SK-N-SH (cell line): ENCODE results near the gene FAM120A. TPM values are rescaled to one million over a fixed set of nuclear protein-coding genes. Genes with fewer than 3 reads are reported as not detected.

Source experiments
- CTCF ChIA-PET: fragments of 300-600, 350-600 bp; formaldehyde crosslinking; extraction: SDS; loops from one replicate; lab custom pipeline; 2021; lab: Yijun Ruan, JAX
- POLR2A ChIA-PET: fragments of 350-600 bp; sonication (Branson Sonifier 250); formaldehyde crosslinking; extraction: SDS; loops from one replicate; lab custom pipeline; 2020; ENCODE audit warnings: antibody characterized with exemption, inconsistent platforms; lab: Yijun Ruan, JAX
- DNase-seq: peaks from one replicate; pipeline ENCODE4 v3.0.0; 2012
- H2AFZ ChIP-seq: fragments of 200-600 bp; sonication (generic); 2 replicates; pipeline ENCODE4 v1.8.1; 2016; ENCODE audit warnings: antibody characterized with exemption, mild to moderate bottlenecking, low read depth
- H3F3A ChIP-seq: fragments of 200-600 bp; sonication (generic); replicated peaks from 2 replicates; pipeline ENCODE3; 2016; ENCODE audit warnings: antibody characterized with exemption, mild to moderate bottlenecking; ENCODE audit not compliant: insufficient read depth
- H3K27ac ChIP-seq, 2 experiments: fragments of 200-500 bp in 1 of 2; fragments of 200-600 bp in 1 of 2; sonication (Bioruptor generic) in 1 of 2; sonication (generic), shearing (Covaris generic) in 1 of 2; 2 replicates each; pipeline versions ENCODE4 v1.5.1 to v1.6.1; 2014 to 2016; ENCODE audit warnings: low read depth in 2 of 2, inconsistent platforms in 1 of 2, low read length in 1 of 2, mild to moderate bottlenecking in 1 of 2, mixed read lengths in 1 of 2
- H3K27me3 ChIP-seq: fragments of 200-600 bp; sonication (generic), shearing (Covaris generic); 2 replicates; pipeline ENCODE4 v1.6.1; 2016; ENCODE audit warnings: mixed run types; ENCODE audit not compliant: insufficient read depth
- H3K36me3 ChIP-seq, 2 experiments: fragments of 200-500 bp in 1 of 2; fragments of 200-600 bp in 1 of 2; sonication (Bioruptor generic) in 1 of 2; sonication (generic) in 1 of 2; replicated peaks in 1 of 2; 2 replicates each; pipeline versions ENCODE3 to v1.5.1; 2014 to 2016; ENCODE audit warnings: low read length in 1 of 2, mild to moderate bottlenecking in 1 of 2; ENCODE audit not compliant: insufficient read depth in 2 of 2, control insufficient read depth in 1 of 2
- H3K4me1 ChIP-seq, 2 experiments: fragments of 200-500 bp in 1 of 2; fragments of 200-600 bp in 1 of 2; sonication (Bioruptor generic) in 1 of 2; sonication (generic), shearing (Covaris generic) in 1 of 2; 2 replicates each; pipeline versions ENCODE4 v1.5.1 to v1.6.1; 2014 to 2016; ENCODE audit warnings: low read depth in 1 of 2, low read length in 1 of 2, mixed run types in 1 of 2; ENCODE audit not compliant: insufficient read depth in 2 of 2, control insufficient read depth in 1 of 2
- H3K4me2 ChIP-seq: fragments of 200-600 bp; sonication (generic), shearing (Covaris generic); 2 replicates; pipeline ENCODE4 v1.6.1; 2017; ENCODE audit warnings: mixed run types
- H3K4me3 ChIP-seq, 2 experiments: fragments of 200-500 bp in 1 of 2; fragments of 200-600 bp in 1 of 2; sonication (Bioruptor generic) in 1 of 2; sonication (generic), shearing (Covaris generic) in 1 of 2; 2 replicates each; pipeline versions ENCODE4 v1.5.1 to v1.8.1; 2014 to 2016; ENCODE audit warnings: low read depth in 2 of 2, inconsistent platforms in 1 of 2, low read length in 1 of 2, mild to moderate bottlenecking in 1 of 2, mixed read lengths in 1 of 2, moderate library complexity in 1 of 2
- H3K79me2 ChIP-seq: fragments of 200-600 bp; sonication (generic); 2 replicates; pipeline ENCODE4 v1.8.1; 2017; ENCODE audit warnings: mild to moderate bottlenecking; ENCODE audit not compliant: insufficient read depth
- H3K9ac ChIP-seq: fragments of 200-600 bp; sonication (generic); 2 replicates; pipeline ENCODE4 v1.6.1; 2017; ENCODE audit warnings: mixed run types
- H3K9me2 ChIP-seq: fragments of 200-600 bp; sonication (generic); 2 replicates; pipeline ENCODE4 v1.6.1; 2017; ENCODE audit warnings: mixed run types
- H3K9me3 ChIP-seq: fragments of 200-600 bp; sonication (generic); 2 replicates; pipeline ENCODE4 v1.6.1; 2017; ENCODE audit warnings: mixed run types, mild to moderate bottlenecking, moderate library complexity
- H4K20me1 ChIP-seq: fragments of 200-600 bp; sonication (generic); 2 replicates; pipeline ENCODE4 v1.6.1; 2017; ENCODE audit warnings: mild to moderate bottlenecking, mixed run types; ENCODE audit not compliant: insufficient read depth
- ELF1 ChIP-seq: IDR thresholded peaks from 2 replicates; pipeline ENCODE4 v1.4.0; 2012
- EP300 ChIP-seq, 2 experiments: IDR thresholded peaks; 2 replicates each; pipeline versions ENCODE4 v1.4.0 to v1.6.1; 2012; ENCODE audit warnings: borderline replicate concordance in 1 of 2, low read depth in 1 of 2, low read length in 1 of 2
- FOXJ3 ChIP-seq: sonication (generic); formaldehyde crosslinking; IDR thresholded peaks from 2 replicates; pipeline ENCODE4 v1.5.1; 2020; ENCODE audit warnings: mild to moderate bottlenecking, missing genetic modification reagents
- GATA2 ChIP-seq: sonication (generic); formaldehyde crosslinking; IDR thresholded peaks from 2 replicates; pipeline ENCODE4 v1.5.0; 2020; ENCODE audit warnings: mild to moderate bottlenecking, missing genetic modification reagents
- IRF3 ChIP-seq: fragments of 150-350 bp; IDR thresholded peaks from 2 replicates; pipeline ENCODE4 v1.6.1; 2016; ENCODE audit warnings: mild to moderate bottlenecking, low read depth, low read length
- JUND ChIP-seq: IDR thresholded peaks from 2 replicates; pipeline ENCODE4 v1.4.0; 2012
- MEF2A ChIP-seq: IDR thresholded peaks from 2 replicates; pipeline ENCODE4 v1.4.0; 2012; ENCODE audit warnings: low read depth, borderline replicate concordance
- MXI1 ChIP-seq: IDR thresholded peaks from 2 replicates; pipeline ENCODE4 v1.6.1; 2012; ENCODE audit warnings: mild to moderate bottlenecking, low read depth, low read length, improper control_type of control experiment
- NFIC ChIP-seq: IDR thresholded peaks from 2 replicates; pipeline ENCODE4 v1.4.0; 2012; ENCODE audit warnings: borderline replicate concordance
- POLR2AphosphoS5 ChIP-seq: IDR thresholded peaks from 2 replicates; pipeline ENCODE4 v1.6.1; 2012; ENCODE audit warnings: low read depth, low read length
- RAD21 ChIP-seq: IDR thresholded peaks from 2 replicates; pipeline ENCODE4 v1.6.1; 2012; ENCODE audit warnings: mild to moderate bottlenecking, low read length
- RCOR1 ChIP-seq: fragments of 150-350 bp; IDR thresholded peaks from 2 replicates; pipeline ENCODE4 v1.6.1; 2017; ENCODE audit warnings: antibody characterized with exemption, low read length
- RFX5 ChIP-seq: IDR thresholded peaks from 2 replicates; pipeline ENCODE4 v1.6.1; 2012; ENCODE audit warnings: mild to moderate bottlenecking, improper control_type of control experiment, low read length
- RXRA ChIP-seq: IDR thresholded peaks from 2 replicates; pipeline ENCODE4 v1.4.0; 2012; ENCODE audit warnings: low read depth, mild to moderate bottlenecking, borderline replicate concordance
- TEAD4 ChIP-seq: IDR thresholded peaks from 2 replicates; pipeline ENCODE4 v1.4.0; 2012; ENCODE audit warnings: mild to moderate bottlenecking, borderline replicate concordance; ENCODE audit not compliant: insufficient read depth
- USF1 ChIP-seq: IDR thresholded peaks from 2 replicates; pipeline ENCODE4 v1.4.0; 2012; ENCODE audit warnings: low read depth, borderline replicate concordance
- YY1 ChIP-seq: IDR thresholded peaks from 2 replicates; pipeline ENCODE4 v1.4.0; 2012; ENCODE audit warnings: low read depth, mild to moderate bottlenecking
- WGBS: methylation state at CpG from one replicate; pipeline ENCODE4 v1.1.6; 2017; ENCODE audit warnings: low lambda C conversion rate; 5-methylcytosine and 5-hydroxymethylcytosine counted together
- polyA plus RNA-seq, 3 experiments: library from polyadenylated mRNA; depleted of rRNA; stranded (reverse); fragments of >200 nt; gene quantifications; 2 replicates each; pipeline ENCODE4 v1.2.3, GENCODE V29; 2012
- TF ChIP-seq, protein P1 (sequence below): IDR thresholded peaks from 2 replicates; pipeline ENCODE4 v1.6.1; 2012; ENCODE audit warnings: mild to moderate bottlenecking, low read depth, low read length, moderate library complexity
- TF ChIP-seq, protein P2 (sequence below): fragments of 150-350 bp; IDR thresholded peaks from 2 replicates; pipeline ENCODE4 v1.6.1; 2017; ENCODE audit warnings: antibody characterized with exemption, low read length, low read depth, borderline replicate concordance

FAM120A gene
- polyA plus RNA-seq, 1 of the 3 experiments (the other 2 are of a cell fraction): 58.6 TPM

DNA sequence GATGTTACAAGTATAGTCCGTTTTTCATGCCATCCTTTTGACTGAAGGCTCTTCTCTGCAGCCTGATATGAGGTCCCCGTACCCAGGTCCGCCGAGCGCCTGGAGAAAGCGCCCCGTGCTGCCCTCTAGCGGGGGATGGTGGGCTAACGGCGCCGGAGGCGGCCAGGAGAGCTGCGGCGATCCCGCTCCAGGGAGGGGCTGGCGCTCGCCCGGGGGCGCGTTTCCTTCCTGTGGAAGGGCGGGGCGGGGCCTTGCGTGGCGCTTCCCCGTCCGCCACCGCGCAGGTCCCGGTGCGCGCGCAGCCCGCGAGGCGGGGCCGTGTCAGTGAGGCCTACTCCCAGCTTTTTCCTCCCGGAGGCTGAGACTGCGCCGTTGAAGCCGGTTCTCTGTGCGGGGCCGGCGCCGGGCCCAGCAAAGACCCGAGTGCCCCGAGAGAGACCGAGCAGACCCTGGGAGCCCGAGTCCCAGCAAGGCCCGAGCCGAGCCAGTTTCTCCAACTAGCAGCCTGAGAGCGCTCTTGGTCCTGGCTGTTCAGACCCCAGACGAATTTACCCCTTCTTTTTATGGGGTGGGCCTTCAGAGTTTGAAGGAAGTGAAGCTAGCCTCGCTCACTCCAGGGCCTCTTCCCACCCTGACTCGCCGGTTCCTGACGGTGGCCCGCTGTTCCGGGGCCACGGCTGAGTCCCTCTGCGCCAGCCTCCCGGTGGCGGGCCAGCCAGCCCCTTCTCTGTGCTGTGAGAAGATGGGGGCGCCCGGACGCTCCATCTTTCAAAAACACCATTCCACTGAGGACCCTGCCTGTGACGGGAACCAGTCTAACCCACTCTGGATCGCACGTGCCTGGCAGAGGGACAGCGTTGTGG is 115.2 kb downstream of the FAM120A start (continued):
- TF ChIP-seq, protein P1, sequence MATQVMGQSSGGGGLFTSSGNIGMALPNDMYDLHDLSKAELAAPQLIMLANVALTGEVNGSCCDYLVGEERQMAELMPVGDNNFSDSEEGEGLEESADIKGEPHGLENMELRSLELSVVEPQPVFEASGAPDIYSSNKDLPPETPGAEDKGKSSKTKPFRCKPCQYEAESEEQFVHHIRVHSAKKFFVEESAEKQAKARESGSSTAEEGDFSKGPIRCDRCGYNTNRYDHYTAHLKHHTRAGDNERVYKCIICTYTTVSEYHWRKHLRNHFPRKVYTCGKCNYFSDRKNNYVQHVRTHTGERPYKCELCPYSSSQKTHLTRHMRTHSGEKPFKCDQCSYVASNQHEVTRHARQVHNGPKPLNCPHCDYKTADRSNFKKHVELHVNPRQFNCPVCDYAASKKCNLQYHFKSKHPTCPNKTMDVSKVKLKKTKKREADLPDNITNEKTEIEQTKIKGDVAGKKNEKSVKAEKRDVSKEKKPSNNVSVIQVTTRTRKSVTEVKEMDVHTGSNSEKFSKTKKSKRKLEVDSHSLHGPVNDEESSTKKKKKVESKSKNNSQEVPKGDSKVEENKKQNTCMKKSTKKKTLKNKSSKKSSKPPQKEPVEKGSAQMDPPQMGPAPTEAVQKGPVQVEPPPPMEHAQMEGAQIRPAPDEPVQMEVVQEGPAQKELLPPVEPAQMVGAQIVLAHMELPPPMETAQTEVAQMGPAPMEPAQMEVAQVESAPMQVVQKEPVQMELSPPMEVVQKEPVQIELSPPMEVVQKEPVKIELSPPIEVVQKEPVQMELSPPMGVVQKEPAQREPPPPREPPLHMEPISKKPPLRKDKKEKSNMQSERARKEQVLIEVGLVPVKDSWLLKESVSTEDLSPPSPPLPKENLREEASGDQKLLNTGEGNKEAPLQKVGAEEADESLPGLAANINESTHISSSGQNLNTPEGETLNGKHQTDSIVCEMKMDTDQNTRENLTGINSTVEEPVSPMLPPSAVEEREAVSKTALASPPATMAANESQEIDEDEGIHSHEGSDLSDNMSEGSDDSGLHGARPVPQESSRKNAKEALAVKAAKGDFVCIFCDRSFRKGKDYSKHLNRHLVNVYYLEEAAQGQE: no peak
- TF ChIP-seq IRF3 (no peak), RFX5 (peak; percentile 59), TEAD4 (no peak), YY1 (no peak), GATA2 (CRISPR knock-in tag) (no peak), FOXJ3 (CRISPR knock-in tag) (peak; percentile 52; the same call in 1 of the 2 replicates), JUND (0 out of 2 replicates have a peak, but pooled peaks have one; percentile 18)

DNA sequence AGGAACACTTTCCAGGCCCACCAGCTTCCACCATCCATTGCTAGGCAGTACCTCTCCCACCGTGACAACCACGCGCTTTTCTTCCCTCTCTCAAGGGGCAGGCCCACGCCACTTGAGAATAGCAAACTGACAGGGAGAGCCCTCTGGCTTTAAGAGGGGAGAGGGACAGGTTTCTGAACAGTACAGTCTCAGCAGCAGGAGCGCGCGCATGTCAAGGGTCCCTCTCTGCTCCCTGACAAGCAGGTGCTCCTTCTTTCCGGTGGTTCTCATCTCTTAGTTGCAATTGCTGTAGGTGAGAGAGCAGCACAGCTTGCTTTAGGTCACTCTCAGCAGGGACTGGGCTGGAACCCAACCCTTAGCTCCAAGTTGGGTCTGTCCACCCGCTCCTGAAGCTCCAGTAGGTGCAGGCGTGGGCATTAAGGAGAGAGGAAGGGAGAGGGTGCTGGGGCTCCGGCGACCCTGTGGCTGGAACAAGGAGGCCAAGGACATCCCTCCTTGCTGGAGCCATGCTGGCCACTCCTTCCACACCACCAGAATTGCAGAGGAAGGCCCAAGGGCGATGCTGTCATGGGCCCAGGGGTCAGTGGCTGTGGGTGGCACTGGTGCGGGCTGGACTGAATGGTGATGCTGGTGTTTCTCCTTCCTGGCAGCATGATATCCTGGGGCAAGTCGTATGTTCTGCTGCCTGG is 115.9 kb downstream of the FAM120A start:
- peaks cover 25 to 33% of the 10 kb centered on the region in 2 experiments for H3K36me3 ChIP-seq
- peaks cover 13% of the 10 kb centered on the region for H3K9me3 ChIP-seq
- peak overlapping the region; percentile 81 to 88; a peak in 3 of 4 replicates for H3K27ac ChIP-seq
- H3K4me1 ChIP-seq: peaks cover 0 to 10% of the 10 kb centered on the region in 2 experiments; a peak in 2 of 4 replicates
- H3K79me2 ChIP-seq: no peaks in the 10 kb centered on the region; the same call in 1 of the 2 replicates
- H3K4me3 ChIP-seq: peak overlapping the region; percentile 61 to 69; a peak in 3 of 4 replicates
- no peaks in the 10 kb centered on the region for H3K27me3 ChIP-seq
- H3F3A ChIP-seq: peaks cover 22% of the 10 kb centered on the region
- H3K9me2 ChIP-seq: no peaks in the 10 kb centered on the region
- POLR2A ChIA-PET: interaction anchor here (1.2 to 1.4 kb wide), 2 partner anchors 25 to 114 kb away, joined by 4 to 6 read pairs; partner anchors contain the start of gene FAM120AOS
- H4K20me1 ChIP-seq: no peaks in the 10 kb centered on the region
- CTCF ChIA-PET: interaction anchor here (1.1 to 3.7 kb wide), 10 partner anchors 8 to 564 kb away, joined by 3 to 26 read pairs (median 5); partner anchors contain the start of genes FAM120A and FAM120AOS
- peak overlapping the region; percentile 96 for H3K4me2 ChIP-seq
- DNase-seq: no peak
- 88% methylated on average over 7 of the region's 15 CpGs for WGBS
- 0 out of 2 replicates have a peak overlapping the region, but pooled peaks have one; percentile 60 for H2AFZ ChIP-seq
- peak overlapping the region; percentile 89 for H3K9ac ChIP-seq
- TF ChIP-seq NFIC (no peak), USF1 (no peak), RAD21 (no peak), FOXJ3 (CRISPR knock-in tag) (no peak), JUND (no peak), MEF2A (no peak), EP300 (IDR thresholded peaks at IDR 0.05; ENCODE audit: borderline replicate concordance in 1 of 2, low read depth in 1 of 2, low read length in 1 of 2) (no peak), RXRA (no peak), TEAD4 (no peak), POLR2AphosphoS5 (no peak), RCOR1 (no peak), MXI1 (no peak), ELF1 (no peak), IRF3 (no peak)
- TF ChIP-seq, protein P2, sequence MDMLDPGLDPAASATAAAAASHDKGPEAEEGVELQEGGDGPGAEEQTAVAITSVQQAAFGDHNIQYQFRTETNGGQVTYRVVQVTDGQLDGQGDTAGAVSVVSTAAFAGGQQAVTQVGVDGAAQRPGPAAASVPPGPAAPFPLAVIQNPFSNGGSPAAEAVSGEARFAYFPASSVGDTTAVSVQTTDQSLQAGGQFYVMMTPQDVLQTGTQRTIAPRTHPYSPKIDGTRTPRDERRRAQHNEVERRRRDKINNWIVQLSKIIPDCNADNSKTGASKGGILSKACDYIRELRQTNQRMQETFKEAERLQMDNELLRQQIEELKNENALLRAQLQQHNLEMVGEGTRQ: no peak
